Measurements from ENCODE around the gene BCOR. TPM values are rescaled to one million over a fixed set of nuclear protein-coding genes. Genes with fewer than 3 reads are reported as not detected.

BCOR gene
- total and polyA plus RNA-seq, 2 of the 13 experiments (the other 11 are each of a cell fraction or from before 2014, with no cell fraction given): 14.3 to 15.2 TPM

GRCh38 chrX:40061871-40062524 is 35.8 kb downstream of the BCOR start:
- DNase-seq (ENCODE audit: low spot score) (no peak), FAIRE-seq (no peak), ATAC-seq (no peak)
- Histone ChIP-seq H3K4me2 (ENCODE audit: low read depth, low read length) (no peak overlapping the region), H3K9ac (ENCODE audit: insufficient read depth, low read depth, low read length) (no peak overlapping the region), H3K36me3 (replicated peaks in 1 of 2; ENCODE audit: control insufficient read depth in 1 of 2, insufficient read depth in 2 of 2, low read length in 2 of 2) (peaks cover 10 to 51% of the 10 kb centered on the region in 2 experiments), H3K4me1 (ENCODE audit: insufficient read depth, low read length) (peaks cover 9% of the 10 kb centered on the region), H3K27me3 (ENCODE audit: control insufficient read depth in 1 of 2, insufficient read depth in 2 of 2, low read length in 2 of 2) (no peaks in the 10 kb centered on the region), H4K20me1 (ENCODE audit: insufficient read depth, low read length) (0 out of 2 replicates have a peak, but pooled peaks cover 4% of the 10 kb centered on the region), H3K4me3 (replicated peaks in 1 of 3; ENCODE audit: insufficient read depth in 1 of 3, low read depth in 2 of 3, low read length in 3 of 3) (no peak overlapping the region), H2AFZ (ENCODE audit: low read length) (no peak overlapping the region), H3K79me2 (ENCODE audit: insufficient read depth, low read length) (no peaks in the 10 kb centered on the region), H3K9me3 (ENCODE audit: low read length) (no peaks in the 10 kb centered on the region), H3K27ac (ENCODE audit: extremely low read length, insufficient read depth, low read length) (no peak overlapping the region)
- in situ Hi-C loops (cut with HindIII; ENCODE audit: extremely low pct_ligation_motif_present, low pct_unique_long_range_greater_than_20kb) (no loop called here), intact Hi-C loops (cut with micrococcal nuclease; ENCODE audit: unreplicated experiment) (no loop called here)
- WGBS (ENCODE audit: low lambda C conversion rate): 94% methylated on average over 14 of the region's 30 CpGs
- CTCF ChIA-PET (ENCODE audit: low intra/inter-chr PET ratio, low total read pairs): no interaction called here
- BruUV-seq (replicated peaks): no TSS peak
- POLR2A ChIA-PET: no interaction called here
- TF ChIP-seq SIX4 (CRISPR knock-in tag; IDR thresholded peaks at IDR 0.05): no peak
- no peak for TF ChIP-seq SIN3A (IDR thresholded peaks at IDR 0.05; ENCODE audit: borderline replicate concordance, low read depth, low read length)
- peak; percentile 18 for TF ChIP-seq AGO2 (optimal IDR thresholded peaks at IDR 0.05; ENCODE audit: low read depth, low read length)

DNA sequence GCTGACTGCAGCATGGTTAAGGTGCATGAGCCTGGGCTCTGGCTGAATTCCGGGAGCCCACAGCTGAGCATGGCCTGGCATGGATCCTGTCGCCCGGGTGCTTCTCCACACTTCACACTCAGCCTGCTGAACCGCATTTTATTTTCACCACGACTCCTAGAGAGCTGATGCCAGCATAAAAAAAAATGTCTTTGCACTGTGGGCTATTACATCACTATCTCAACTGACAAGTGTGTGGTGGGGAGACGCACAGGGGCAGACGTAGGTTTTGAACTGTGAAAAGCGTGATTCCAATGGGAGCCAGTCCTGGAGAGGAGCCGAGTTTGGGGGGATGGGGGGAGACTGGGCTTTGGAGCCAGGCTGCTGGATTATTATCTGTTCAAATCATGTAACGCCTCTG is 36.8 kb downstream of the BCOR start:
- DNase-seq (ENCODE audit: low spot score): no peak
- Histone ChIP-seq H3K4me3 (replicated peaks in 1 of 3; ENCODE audit: insufficient read depth in 1 of 3, low read depth in 2 of 3, low read length in 3 of 3) (no peak overlapping the region), H3K9ac (ENCODE audit: insufficient read depth, low read depth, low read length) (no peak overlapping the region), H3K4me2 (ENCODE audit: low read depth, low read length) (no peak overlapping the region), H3K9me3 (ENCODE audit: low read length) (no peaks in the 10 kb centered on the region), H3K36me3 (replicated peaks in 1 of 2; ENCODE audit: control insufficient read depth in 1 of 2, insufficient read depth in 2 of 2, low read length in 2 of 2) (peaks cover 13 to 60% of the 10 kb centered on the region in 2 experiments), H3K27me3 (ENCODE audit: control insufficient read depth in 1 of 2, insufficient read depth in 2 of 2, low read length in 2 of 2) (no peaks in the 10 kb centered on the region), H3K4me1 (ENCODE audit: insufficient read depth, low read length) (peaks cover 9% of the 10 kb centered on the region), H3K27ac (ENCODE audit: extremely low read length, insufficient read depth, low read length) (no peak overlapping the region), H2AFZ (ENCODE audit: low read length) (no peak overlapping the region), H3K79me2 (ENCODE audit: insufficient read depth, low read length) (no peaks in the 10 kb centered on the region), H4K20me1 (ENCODE audit: insufficient read depth, low read length) (0 out of 2 replicates have a peak, but pooled peaks cover 2% of the 10 kb centered on the region)
- no peak for FAIRE-seq
- intact Hi-C loops (cut with micrococcal nuclease; ENCODE audit: unreplicated experiment) (no loop called here), in situ Hi-C loops (cut with HindIII; ENCODE audit: extremely low pct_ligation_motif_present, low pct_unique_long_range_greater_than_20kb) (no loop called here)
- 98% methylated on average over 7 of the region's 10 CpGs for WGBS (ENCODE audit: low lambda C conversion rate)
- no TSS peak for BruUV-seq (replicated peaks)
- TF ChIP-seq HMGXB3 (CRISPR knock-in tag; IDR thresholded peaks at IDR 0.05; ENCODE audit: borderline replicate concordance) (no peak), ETV5 (CRISPR knock-in tag; IDR thresholded peaks at IDR 0.05; ENCODE audit: borderline replicate concordance) (no peak), FOXK1 (CRISPR knock-in tag; IDR thresholded peaks at IDR 0.05; ENCODE audit: borderline replicate concordance, low read depth) (no peak), MIER2 (CRISPR knock-in tag; IDR thresholded peaks at IDR 0.05) (no peak), ZNF7 (CRISPR knock-in tag; IDR thresholded peaks at IDR 0.05) (no peak), ZFP36 (IDR thresholded peaks at IDR 0.05; ENCODE audit: borderline replicate concordance, low read depth, low read length, partially characterized antibody) (no peak), ZNF101 (CRISPR knock-in tag; IDR thresholded peaks at IDR 0.05; ENCODE audit: borderline replicate concordance, low read depth) (no peak)
- TF ChIP-seq, protein P1, sequence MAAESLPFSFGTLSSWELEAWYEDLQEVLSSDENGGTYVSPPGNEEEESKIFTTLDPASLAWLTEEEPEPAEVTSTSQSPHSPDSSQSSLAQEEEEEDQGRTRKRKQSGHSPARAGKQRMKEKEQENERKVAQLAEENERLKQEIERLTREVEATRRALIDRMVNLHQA (CRISPR knock-in tag; IDR thresholded peaks at IDR 0.05): no peak
- ChIA-PET CTCF (ENCODE audit: low intra/inter-chr PET ratio, low total read pairs) (no interaction called here), POLR2A (no interaction called here)
- ATAC-seq: no peak
